IPS-20b (cell line): ENCODE results near the gene MAP3K14.

Experiments
- H3K27ac ChIP-seq: one replicate; pipeline ENCODE4 v1.5.1; 2013; ENCODE audit warnings: low read length
- H3K27me3 ChIP-seq: 2 replicates; pipeline ENCODE4 v1.6.1; 2013; ENCODE audit warnings: mild to moderate bottlenecking, low read length, inconsistent platforms; ENCODE audit not compliant: insufficient read depth
- H3K36me3 ChIP-seq: 2 replicates; pipeline ENCODE4 v1.6.1; 2013; ENCODE audit warnings: low read depth, mild to moderate bottlenecking, inconsistent platforms, low read length, moderate library complexity; ENCODE audit not compliant: insufficient read depth
- H3K4me1 ChIP-seq: 2 replicates; pipeline ENCODE4 v1.6.1; 2013; ENCODE audit warnings: mild to moderate bottlenecking, control low read depth, inconsistent platforms, low read length, moderate library complexity; ENCODE audit not compliant: insufficient read depth
- H3K4me3 ChIP-seq: 2 replicates; pipeline ENCODE4 v1.5.1; 2013; ENCODE audit warnings: mild to moderate bottlenecking, low read length, inconsistent platforms
- H3K9ac ChIP-seq: 2 replicates; pipeline ENCODE4 v1.6.1; 2013; ENCODE audit warnings: low read depth, mild to moderate bottlenecking, inconsistent platforms, low read length, moderate library complexity
- H3K9me3 ChIP-seq: 2 replicates; pipeline ENCODE4 v1.6.1; 2013; ENCODE audit warnings: mild to moderate bottlenecking, low read depth, low read length, inconsistent platforms; ENCODE audit not compliant: insufficient read depth

MAP3K14 gene

DNA sequence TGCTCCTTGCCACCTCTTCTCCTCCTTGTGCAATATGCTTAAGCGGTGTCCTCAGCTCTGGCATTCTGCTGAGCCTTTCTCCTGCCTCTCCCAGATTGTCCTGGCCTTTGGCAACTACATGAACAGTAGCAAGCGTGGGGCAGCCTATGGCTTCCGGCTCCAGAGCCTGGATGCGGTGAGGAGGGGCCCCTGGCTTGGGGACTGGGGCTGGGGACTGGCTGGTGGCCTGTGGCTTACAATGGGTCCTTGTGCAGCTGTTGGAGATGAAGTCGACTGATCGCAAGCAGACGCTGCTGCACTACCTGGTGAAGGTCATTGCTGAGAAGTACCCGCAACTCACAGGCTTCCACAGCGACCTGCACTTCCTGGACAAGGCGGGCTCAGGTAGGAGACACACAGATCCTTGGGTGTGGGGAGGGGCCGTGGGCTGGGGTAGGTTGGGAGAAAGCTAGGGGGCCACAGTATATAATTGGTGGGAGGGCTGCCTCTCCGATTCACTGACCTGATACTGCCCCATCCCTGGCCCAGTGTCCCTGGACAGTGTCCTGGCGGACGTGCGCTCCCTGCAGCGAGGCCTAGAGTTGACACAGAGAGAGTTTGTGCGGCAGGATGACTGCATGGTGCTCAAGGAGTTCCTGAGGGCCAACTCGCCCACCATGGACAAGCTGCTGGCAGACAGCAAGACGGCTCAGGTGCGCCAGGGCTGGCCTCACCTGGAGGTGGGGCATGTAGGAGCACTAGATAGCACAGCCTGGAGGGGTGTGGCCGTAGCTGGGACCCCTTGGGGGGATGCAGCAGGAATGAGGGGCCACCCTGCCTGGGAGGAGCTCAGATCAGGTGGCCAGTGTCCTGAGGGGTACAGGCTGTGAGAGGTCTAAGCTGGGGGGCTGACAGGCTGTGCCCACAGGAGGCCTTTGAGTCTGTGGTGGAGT, 71.8 kb downstream of the MAP3K14 start:
- H3K36me3 ChIP-seq = peaks cover 3% of the 10 kb centered on the region; the same call in 1 of the 2 replicates
- no peak overlapping the region for H3K9ac ChIP-seq
- peaks cover 43% of the 10 kb centered on the region for H3K27me3 ChIP-seq
- no peak overlapping the region for H3K27ac ChIP-seq
- no peaks in the 10 kb centered on the region for H3K9me3 ChIP-seq
- peaks cover 15% of the 10 kb centered on the region; the same call in 1 of the 2 replicates for H3K4me1 ChIP-seq
- no peak overlapping the region for H3K4me3 ChIP-seq

DNA sequence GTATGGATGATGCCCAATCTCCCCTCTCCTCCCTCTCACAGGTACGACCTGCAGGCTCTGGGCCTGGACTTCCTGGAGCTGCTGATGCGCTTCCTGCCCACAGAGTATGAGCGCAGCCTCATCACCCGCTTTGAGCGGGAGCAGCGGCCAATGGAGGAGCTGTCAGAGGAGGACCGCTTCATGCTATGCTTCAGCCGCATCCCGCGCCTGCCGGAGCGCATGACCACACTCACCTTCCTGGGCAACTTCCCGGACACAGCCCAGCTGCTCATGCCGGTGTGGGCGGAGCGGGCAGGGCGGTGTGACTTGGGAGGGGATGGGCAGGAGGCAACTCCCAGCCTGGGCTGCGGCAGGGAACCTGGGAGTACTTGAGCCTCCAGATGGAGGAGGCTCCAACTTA, 73.1 kb downstream of the MAP3K14 start:
- H3K36me3 ChIP-seq = no peaks in the 10 kb centered on the region
- peaks cover 56% of the 10 kb centered on the region for H3K27me3 ChIP-seq
- H3K9me3 ChIP-seq = no peaks in the 10 kb centered on the region
- peaks cover 13% of the 10 kb centered on the region; the same call in 1 of the 2 replicates for H3K4me1 ChIP-seq
- no peak overlapping the region for H3K27ac ChIP-seq
- H3K9ac ChIP-seq = no peak overlapping the region
- H3K4me3 ChIP-seq = no peak overlapping the region

DNA sequence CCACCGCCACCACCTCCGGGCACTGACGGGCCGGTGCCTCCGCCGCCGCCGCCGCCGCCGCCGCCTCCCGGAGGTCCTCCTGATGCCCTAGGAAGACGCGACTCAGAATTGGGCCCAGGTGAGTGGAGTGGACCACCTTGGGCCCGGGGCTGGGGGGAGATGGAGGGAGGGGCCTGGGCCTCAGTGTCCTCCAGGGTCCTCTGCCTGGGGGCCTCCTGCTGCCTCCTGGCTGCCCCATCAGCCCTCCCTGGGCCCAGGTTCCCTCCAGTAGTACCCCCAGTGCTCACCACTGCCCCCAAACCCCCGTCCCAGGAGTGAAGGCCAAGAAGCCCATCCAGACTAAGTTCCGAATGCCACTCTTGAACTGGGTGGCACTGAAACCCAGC, 74.8 kb downstream of the MAP3K14 start:
- Histone ChIP-seq H3K9ac (no peak overlapping the region), H3K36me3 (no peaks in the 10 kb centered on the region), H3K27me3 (peaks cover 71% of the 10 kb centered on the region), H3K9me3 (no peaks in the 10 kb centered on the region), H3K4me1 (peaks cover 8% of the 10 kb centered on the region; the same call in 1 of the 2 replicates), H3K27ac (no peak overlapping the region), H3K4me3 (peak overlapping the region; percentile 54; the same call in 1 of the 2 replicates)

DNA sequence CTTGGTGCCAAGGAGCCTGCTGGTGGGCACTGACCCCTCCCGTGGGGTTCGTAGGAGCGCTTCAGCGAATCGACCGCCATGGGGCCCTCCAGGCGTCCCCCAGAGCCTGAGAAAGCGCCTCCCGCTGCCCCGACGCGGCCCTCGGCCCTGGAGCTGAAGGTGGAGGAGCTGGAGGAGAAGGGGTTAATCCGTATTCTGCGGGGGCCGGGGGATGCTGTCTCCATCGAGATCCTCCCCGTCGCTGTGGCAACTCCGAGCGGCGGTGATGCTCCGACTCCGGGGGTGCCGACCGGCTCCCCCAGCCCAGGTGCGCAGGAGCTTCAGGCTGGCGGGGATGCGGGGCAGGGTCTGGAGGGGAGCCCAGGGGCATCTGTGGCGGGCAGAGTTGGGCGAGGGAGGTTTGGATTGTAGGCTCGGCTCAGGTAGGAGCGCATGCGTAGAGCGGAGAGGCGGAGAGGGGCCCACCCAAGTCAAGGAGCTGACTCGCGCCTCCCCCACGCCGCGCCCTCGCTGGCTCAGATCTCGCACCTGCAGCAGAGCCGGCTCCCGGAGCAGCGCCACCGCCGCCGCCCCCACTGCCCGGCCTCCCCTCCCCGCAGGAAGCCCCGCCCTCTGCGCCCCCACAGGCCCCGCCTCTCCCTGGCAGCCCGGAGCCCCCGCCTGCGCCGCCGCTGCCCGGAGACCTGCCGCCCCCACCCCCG, 75.3 kb downstream of the MAP3K14 start:
- Histone ChIP-seq H3K4me1 (peaks cover 6% of the 10 kb centered on the region; the same call in 1 of the 2 replicates), H3K4me3 (peak overlapping the region; percentile 76), H3K9ac (peak overlapping the region; percentile 32; the same call in 1 of the 2 replicates), H3K9me3 (no peaks in the 10 kb centered on the region), H3K27me3 (peaks cover 70% of the 10 kb centered on the region), H3K27ac (no peak overlapping the region), H3K36me3 (no peaks in the 10 kb centered on the region)

DNA sequence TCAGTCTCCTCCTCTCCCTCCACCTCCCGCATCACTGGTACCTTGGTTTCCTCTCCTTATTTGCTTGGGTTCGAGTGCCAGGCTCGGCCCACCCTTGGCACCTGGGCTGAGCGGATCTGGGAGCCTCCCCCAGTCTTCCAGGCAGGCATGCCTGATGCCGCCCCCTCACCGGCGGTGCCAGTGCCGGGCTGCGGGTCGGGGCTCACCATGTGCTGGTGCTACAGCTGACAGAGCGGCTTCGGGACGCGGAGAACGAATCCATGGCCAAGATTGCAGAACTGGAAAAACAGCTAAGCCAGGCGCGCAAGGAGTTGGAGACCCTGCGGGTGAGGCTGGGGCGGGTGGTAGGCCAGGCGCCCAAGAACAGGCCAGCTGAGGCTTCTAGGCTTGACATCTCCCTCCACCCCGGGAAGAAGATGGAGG, 75.9 kb downstream of the MAP3K14 start:
- peak overlapping the region; percentile 76 for H3K4me3 ChIP-seq
- H3K9ac ChIP-seq = peak overlapping the region; percentile 32; the same call in 1 of the 2 replicates
- H3K4me1 ChIP-seq = peaks cover 8% of the 10 kb centered on the region; the same call in 1 of the 2 replicates
- H3K36me3 ChIP-seq = no peaks in the 10 kb centered on the region
- no peak overlapping the region for H3K27ac ChIP-seq
- H3K9me3 ChIP-seq = no peaks in the 10 kb centered on the region
- H3K27me3 ChIP-seq = peaks cover 69% of the 10 kb centered on the region

DNA sequence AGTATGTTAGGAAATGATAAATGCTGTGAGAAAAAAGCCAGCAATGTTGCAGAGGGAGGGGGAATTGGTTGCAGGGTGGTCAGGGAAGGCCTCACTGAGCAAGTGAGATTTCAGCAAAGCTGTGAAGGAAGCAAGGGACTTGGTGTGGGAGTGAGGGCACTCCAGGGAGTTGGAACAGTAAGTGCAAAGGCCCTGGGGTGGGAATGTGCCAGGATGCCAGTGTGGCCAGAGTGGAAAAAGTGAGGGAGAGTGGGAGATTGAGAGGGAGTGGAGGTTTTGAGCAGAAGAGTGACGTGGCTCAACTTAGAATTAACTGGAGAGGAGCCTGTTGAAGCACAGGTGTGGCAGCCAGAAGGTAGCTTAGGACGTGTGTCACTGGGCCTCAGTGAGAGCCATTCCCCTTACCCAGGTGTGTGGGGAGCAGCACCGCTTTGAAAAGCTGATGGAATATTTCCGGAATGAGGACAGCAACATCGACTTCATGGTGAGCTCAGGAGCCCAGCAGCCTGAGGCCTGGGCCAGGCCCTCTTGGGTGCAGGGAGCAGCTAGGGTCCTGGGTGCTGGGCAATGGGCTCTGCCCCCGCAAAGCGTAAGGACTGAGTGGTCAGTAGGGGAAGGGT, 78.6 kb downstream of the MAP3K14 start:
- H3K9ac ChIP-seq = no peak overlapping the region
- H3K36me3 ChIP-seq = no peaks in the 10 kb centered on the region
- H3K27me3 ChIP-seq = peaks cover 70% of the 10 kb centered on the region
- H3K4me3 ChIP-seq = no peak overlapping the region
- H3K27ac ChIP-seq = no peak overlapping the region
- H3K9me3 ChIP-seq = no peaks in the 10 kb centered on the region
- H3K4me1 ChIP-seq = peaks cover 10% of the 10 kb centered on the region; the same call in 1 of the 2 replicates

DNA sequence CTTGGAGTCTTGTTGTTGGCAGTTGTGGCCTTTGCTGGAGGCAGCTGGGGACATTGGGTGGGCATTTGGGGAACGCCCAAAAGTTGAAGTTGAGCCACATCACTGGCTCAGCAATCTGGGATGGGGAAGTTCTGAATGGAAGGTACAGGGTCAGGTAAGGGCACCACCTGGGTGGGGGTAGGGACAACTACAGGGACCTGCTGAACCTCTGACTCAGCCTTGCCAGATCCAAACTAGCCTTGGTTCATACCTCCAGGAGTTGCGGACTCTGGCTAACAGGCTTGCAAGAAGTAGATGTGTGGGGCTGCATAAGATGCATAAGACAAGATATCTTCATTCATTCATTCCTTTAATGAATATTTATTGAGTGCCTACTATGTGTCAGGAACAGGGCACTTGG, 79.1 kb downstream of the MAP3K14 start:
- Histone ChIP-seq H3K4me3 (no peak overlapping the region), H3K27ac (no peak overlapping the region), H3K27me3 (peaks cover 65% of the 10 kb centered on the region), H3K36me3 (no peaks in the 10 kb centered on the region), H3K4me1 (peaks cover 10% of the 10 kb centered on the region; the same call in 1 of the 2 replicates), H3K9ac (no peak overlapping the region), H3K9me3 (no peaks in the 10 kb centered on the region)

DNA sequence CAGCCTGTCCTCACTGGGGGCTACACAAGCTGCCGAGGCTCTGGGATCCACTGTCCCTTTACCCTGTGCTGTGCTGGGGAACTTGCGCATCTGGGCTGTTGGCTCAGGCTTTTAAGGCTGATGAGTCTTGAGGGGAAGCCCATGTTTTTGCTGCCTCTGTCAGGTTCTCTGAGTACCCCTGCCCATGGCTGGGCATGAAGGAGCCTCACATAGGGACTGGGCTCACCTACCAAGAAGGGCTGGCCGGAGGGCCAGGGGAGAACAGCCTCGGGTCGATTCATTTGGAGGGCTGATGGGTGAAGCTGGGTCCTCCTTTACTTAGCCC, 80.6 kb downstream of the MAP3K14 start:
- Histone ChIP-seq H3K4me1 (peaks cover 10% of the 10 kb centered on the region; the same call in 1 of the 2 replicates), H3K4me3 (no peak overlapping the region), H3K9ac (no peak overlapping the region), H3K9me3 (no peaks in the 10 kb centered on the region), H3K27me3 (peaks cover 56% of the 10 kb centered on the region), H3K27ac (no peak overlapping the region), H3K36me3 (no peaks in the 10 kb centered on the region)

DNA sequence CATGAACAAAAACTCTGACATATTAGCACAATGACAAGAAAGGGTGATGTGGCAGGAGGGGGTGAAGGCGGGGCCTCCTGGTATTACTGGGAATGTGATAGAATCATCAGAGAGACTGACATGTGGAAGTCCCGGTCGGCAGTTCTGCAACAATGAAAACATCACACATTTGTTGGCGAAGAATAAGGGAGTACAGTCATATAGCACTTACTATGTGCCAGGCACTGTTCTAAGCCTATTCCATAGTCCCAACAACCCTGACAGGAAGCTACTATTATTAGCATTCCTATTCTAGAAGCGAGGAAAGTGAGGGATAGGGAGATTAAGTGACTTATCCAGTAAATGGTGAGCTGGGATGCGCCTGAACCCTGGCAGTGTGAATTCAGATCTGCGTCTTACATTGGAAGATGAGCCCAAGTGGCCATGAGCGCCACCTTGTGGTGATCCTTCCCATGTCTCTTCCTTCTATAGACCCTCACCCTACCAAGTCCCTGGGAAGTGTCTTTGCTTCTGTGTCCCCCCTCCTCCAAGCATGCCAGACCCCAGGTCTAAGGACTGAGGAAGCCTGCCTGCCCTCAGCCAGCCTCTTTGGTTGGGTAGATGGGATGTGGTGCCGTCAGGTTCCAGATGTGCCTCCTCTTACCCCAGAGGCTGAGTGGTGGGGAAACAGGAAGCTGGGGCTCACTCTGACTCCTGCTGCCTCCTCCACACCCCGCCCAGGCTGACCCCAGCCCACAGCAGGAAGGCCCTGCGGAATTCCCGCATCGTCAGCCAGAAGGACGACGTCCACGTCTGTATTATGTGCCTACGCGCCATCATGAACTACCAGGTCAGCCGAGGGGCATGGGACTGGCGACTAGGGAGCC, 81.2 kb downstream of the MAP3K14 start:
- no peak overlapping the region for H3K4me3 ChIP-seq
- H3K27me3 ChIP-seq = peaks cover 55% of the 10 kb centered on the region
- peaks cover 7% of the 10 kb centered on the region; the same call in 1 of the 2 replicates for H3K4me1 ChIP-seq
- H3K9ac ChIP-seq = no peak overlapping the region
- no peaks in the 10 kb centered on the region for H3K9me3 ChIP-seq
- H3K36me3 ChIP-seq = no peaks in the 10 kb centered on the region
- H3K27ac ChIP-seq = no peak overlapping the region

DNA sequence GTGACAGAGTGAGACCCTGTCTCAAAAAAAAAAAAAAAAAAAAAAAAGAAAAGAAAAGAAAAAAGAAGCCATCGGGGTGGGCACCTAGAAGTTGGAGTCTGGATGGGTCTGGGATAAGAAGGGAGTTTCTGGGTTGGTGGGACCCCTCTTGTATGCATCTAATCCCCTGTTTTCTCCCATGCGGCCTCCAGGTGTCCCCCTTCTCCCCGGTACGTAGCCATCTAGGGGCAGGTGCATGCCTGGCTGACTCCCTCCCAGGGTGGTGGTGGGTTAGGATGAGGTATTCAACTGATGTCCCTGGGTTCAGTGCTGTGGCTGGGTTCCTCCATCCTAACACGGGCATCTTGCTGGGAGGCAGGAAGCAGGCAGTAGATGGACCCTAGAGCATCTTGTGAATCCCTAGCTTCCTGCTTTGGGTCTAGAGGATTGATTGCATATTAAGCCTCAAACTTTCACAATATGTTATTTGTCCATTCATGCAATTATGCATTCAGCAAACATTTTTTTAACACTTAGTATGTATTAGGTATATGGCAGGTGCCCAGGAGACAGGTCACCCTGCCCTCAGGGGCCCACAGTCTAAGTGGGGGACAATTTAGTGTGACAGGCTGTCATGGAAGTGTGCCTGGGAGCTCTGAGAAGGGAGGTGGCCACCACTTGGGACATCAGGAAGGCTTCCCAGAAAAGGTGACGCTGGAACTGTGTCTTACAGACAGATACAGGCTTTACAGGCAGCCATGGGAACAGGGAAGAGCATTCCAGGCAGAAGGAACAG, 82.0 kb downstream of the MAP3K14 start:
- Histone ChIP-seq H3K9ac (no peak overlapping the region), H3K36me3 (no peaks in the 10 kb centered on the region), H3K4me1 (peaks cover 6% of the 10 kb centered on the region; the same call in 1 of the 2 replicates), H3K27me3 (peaks cover 49% of the 10 kb centered on the region), H3K27ac (no peak overlapping the region), H3K4me3 (no peak overlapping the region), H3K9me3 (no peaks in the 10 kb centered on the region)
